Omental fat pad (tissue), 4 donors: ENCODE data around the gene AXIN2. TPM values are rescaled to one million over a fixed set of nuclear protein-coding genes. Genes with fewer than 3 reads are reported as not detected.
A peak's percentile ranks its signal among the peaks of the same experiment; 100 is the strongest.

ENCODE experiments used
- ATAC-seq: fragments of 150-250 bp; one replicate; pipeline ENCODE4 v1.9.1; 2016; ENCODE audit warnings: mild to moderate bottlenecking, moderate library complexity; ENCODE audit not compliant: low FRiP score
- DNase-seq: peaks from one replicate; pipeline ENCODE4 v3.0.0-alpha.2; 2019; ENCODE audit warnings: low spot score
- total RNA-seq, 4 donors: library from RNA; depleted of rRNA; stranded (reverse); fragments of >200 nt; gene quantifications; one replicate each; pipeline ENCODE4 v1.1.0, GENCODE V29; 2016
- TF ChIP-seq, protein P1 (sequence below), 3 donors: fragments of 450-650 bp; IDR thresholded peaks; one replicate each; pipeline ENCODE4 v1.5.1; 2016 to 2017; ENCODE audit warnings: antibody characterized with exemption in 3 of 3, mild to moderate bottlenecking in 3 of 3, moderate library complexity in 2 of 3

The AXIN2 gene
- total RNA-seq, 4 donors from 2014 or later: 8.3 to 20.2 (median 11.2) TPM

DNA sequence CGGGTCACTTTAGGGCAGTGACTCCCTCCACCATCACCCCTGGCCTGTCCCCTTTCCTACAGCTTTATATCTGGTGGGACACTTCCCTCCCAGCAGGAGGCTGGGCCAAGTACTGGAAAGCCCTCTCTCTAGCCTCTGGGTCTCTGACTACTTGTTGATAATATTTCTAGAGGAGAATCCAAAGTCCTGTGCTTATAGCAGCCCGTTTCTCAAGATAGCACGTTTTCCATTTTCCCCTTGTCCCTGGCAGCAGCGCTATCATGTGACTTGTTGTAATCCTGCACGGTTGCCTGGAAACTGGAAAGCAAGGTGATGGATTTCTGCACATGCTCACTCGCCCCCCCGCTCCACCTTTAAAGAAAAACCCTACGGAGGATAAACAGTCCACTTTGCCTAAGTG lies 3.3 kb upstream of the AXIN2 start:
- ATAC-seq (no peak), DNase-seq (no peak)
- TF ChIP-seq, protein P1, sequence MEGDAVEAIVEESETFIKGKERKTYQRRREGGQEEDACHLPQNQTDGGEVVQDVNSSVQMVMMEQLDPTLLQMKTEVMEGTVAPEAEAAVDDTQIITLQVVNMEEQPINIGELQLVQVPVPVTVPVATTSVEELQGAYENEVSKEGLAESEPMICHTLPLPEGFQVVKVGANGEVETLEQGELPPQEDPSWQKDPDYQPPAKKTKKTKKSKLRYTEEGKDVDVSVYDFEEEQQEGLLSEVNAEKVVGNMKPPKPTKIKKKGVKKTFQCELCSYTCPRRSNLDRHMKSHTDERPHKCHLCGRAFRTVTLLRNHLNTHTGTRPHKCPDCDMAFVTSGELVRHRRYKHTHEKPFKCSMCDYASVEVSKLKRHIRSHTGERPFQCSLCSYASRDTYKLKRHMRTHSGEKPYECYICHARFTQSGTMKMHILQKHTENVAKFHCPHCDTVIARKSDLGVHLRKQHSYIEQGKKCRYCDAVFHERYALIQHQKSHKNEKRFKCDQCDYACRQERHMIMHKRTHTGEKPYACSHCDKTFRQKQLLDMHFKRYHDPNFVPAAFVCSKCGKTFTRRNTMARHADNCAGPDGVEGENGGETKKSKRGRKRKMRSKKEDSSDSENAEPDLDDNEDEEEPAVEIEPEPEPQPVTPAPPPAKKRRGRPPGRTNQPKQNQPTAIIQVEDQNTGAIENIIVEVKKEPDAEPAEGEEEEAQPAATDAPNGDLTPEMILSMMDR (IDR thresholded peaks at IDR 0.05): no peak

- ATAC-seq: no peak
- TF ChIP-seq, protein P1 (IDR thresholded peaks at IDR 0.05): no peak
- DNase-seq: no peak
Observed at GRCh38 chr17:65562206-65562531, 721 bp upstream of the AXIN2 start.

DNA sequence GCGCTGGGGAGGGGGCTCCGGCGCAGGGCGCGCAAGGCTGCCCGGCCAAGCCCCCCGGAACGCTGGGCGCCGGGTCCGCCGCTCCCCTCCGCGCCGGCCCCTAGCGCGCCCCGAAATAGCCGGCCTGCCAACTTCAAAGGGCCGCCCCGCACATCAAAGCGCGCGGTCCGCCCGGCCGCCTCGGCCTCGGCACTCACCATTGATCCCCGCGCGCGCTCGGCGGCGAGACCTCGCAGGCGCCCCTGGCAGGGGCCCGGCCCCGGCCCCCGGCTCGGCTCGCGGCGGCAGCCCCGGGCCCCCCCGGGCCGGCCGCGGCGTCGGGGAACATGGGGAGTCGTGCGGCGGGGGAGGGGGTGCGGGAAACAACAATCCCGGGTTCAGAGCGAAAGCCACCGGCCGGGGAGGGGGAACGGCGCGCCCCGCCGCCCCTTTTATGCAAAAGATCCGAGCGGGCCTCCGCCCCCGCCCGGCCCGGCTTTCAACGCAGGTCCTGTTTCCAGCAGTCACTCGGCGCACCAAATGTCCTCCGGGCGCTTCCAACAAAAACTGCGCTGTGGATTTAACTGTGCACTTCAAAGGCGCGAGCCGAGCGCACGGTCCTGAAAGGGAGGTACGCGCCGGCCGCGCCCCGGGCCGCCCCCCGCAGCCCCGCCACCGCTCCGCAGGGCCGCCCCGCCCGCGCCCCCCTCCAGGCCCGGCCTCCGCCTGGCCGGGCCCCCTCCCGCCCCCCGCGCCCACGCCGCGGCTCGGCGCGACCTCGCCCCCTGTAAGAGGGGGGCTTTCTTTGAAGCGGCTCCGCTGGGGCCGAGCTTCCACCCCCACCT lies 608 bp downstream of the AXIN2 start:
- TF ChIP-seq, protein P1 (IDR thresholded peaks at IDR 0.05): no peak
- DNase-seq (peak; percentile 52), ATAC-seq (peak; percentile 65)

DNA sequence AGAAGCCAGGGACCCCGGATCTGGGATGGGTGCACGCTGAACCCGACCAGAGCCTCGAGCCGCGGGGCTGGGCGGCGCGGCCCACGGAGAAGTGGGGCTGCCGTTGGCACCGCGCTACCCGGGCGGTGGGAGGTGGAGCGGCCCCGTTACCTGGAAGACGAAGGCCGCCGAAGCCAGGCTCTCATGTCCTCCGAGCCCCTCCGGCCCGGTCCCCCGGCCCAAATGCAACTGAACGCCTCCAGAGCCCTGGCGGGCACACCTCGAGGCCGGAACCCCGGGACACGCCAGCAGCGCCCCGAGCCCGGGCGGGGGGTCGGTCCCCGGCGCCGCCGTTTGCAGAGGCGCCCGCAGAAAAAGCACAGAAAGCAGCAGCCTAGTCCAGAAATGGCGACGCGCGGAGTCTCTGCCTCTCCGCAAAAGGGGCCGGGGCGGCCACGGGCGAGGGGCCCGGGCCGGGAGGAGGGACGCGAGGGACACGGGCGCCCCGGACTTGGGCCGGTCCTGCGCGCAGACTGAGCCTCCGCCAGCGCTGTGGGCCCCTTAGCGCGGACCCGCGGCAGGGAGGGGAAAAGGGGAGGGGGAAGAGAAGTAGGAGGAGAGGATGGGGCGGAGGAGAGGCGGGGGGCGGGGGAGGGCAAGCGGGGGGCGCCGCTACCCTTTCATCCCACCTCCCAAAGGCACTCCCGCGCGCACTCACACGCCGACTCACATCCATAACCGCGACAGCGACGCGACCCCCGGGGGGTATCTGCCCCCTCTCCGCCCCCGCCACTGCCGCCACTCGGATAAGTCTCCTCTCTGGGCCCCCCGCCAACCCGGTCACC lies 1.4 kb downstream of the AXIN2 start:
- TF ChIP-seq, protein P1 (IDR thresholded peaks at IDR 0.05): no peak

DNA sequence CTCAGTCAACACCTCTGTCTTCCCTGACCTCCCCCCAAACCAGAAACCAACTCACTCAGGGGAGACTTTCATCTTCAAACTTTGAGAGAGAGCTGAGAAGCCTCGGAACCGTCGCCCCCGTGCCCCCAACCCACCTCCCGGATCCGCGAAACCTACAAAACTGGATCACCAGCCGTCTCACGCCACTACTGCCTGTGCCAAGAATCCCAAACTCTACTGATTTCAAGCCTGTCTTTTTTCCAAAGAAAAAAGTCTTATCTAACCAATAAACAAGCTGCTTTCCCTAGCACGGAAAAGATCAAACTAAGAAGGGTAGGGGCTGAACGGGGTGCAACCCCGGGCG lies 2.0 kb downstream of the AXIN2 start:
- TF ChIP-seq, protein P1 (IDR thresholded peaks at IDR 0.05): no peak
- no peak for ATAC-seq

More for the DNA sequence above, 1.4 kb downstream of the AXIN2 start:
- DNase-seq (no peak), ATAC-seq (no peak)

GRCh38 chr17:65558683-65559460 lies 2.6 kb downstream of the AXIN2 start:
- TF ChIP-seq, protein P1 (IDR thresholded peaks at IDR 0.05): no peak
- ATAC-seq (no peak), DNase-seq (no peak)

More for the DNA sequence above, 2.0 kb downstream of the AXIN2 start:
- DNase-seq: no peak
